HT1080 (cell line): Measurements from ENCODE around the gene TM2D3. TPM values are rescaled to one million over a fixed set of nuclear protein-coding genes. Genes with fewer than 3 reads are reported as not detected.
"Not testable (repeated sequence)": the region's sequence is repeated elsewhere in the genome, so short reads cannot be mapped to it uniquely, and the experiment has no call there.

Experiments used
- DNase-seq: peaks from one replicate; pipeline ENCODE4 v3.0.0-alpha.2; 2015; ENCODE audit warnings: low read depth
- total RNA-seq: library from RNA; depleted of rRNA; stranded (reverse); fragments of >200 nt; shearing (Covaris generic); gene quantifications from 2 replicates; pipeline ENCODE4 v1.2.3, GENCODE V29; 2014

The TM2D3 gene
- total RNA-seq, 1 experiment from 2014 or later: 80.1 TPM

DNA sequence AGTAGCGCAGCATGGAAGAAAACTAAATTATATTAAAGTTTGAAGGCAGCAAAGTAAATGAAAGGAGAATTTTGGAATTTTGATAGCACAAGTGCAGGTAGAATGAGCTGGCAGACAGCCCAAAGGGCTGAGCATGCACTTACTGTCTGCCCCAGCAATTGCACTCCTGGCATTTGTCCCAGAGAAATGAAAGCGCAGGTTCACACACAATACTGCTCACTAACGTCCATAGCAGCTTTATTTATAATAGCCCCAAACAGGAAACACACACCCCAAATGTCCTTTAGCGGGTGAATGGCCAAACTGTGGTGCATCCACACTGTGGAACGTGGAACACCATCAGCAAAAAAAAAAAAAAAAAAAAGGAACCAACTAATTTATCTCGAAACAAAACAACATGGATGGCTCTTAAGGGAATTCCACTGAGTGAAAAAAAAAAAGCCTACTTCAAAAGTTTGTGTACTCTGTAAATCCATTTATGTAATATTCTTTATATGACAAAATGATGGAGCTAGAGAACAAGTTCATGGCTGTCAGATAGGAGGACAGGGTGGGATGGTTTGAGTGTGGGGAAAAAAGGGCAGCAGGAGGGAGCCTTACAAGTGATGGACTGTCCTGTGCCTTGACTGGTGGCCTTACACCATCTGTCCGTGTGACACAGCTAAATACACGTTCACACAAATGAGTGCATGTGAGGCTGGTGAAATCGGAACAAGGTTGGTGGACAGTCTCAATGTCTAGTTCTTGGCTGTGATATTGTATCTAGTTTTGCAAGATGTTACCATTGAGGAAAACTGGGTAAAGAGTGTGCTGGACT is 6.0 kb upstream of the TM2D3 start:
- no peak for DNase-seq

DNA sequence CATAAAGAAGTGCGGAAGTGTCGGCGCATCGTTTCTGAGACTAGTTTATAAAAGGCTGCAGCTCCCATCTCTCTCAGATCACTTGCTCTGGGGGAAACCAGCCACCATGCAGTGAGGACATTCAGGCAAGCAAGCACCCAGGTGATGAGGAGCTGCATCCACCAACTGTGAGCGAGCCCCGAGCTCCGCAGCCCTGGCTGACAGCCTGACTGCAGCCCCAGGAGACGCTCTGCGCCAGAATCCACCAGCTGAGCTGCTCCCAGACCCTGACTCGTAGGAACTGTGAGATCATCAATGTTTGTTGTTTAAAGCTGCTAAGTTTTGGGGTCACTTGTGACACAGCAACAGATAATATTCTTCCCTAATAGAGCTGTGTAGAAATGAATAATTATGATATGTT is 5.0 kb upstream of the TM2D3 start:
- DNase-seq: no peak

DNA sequence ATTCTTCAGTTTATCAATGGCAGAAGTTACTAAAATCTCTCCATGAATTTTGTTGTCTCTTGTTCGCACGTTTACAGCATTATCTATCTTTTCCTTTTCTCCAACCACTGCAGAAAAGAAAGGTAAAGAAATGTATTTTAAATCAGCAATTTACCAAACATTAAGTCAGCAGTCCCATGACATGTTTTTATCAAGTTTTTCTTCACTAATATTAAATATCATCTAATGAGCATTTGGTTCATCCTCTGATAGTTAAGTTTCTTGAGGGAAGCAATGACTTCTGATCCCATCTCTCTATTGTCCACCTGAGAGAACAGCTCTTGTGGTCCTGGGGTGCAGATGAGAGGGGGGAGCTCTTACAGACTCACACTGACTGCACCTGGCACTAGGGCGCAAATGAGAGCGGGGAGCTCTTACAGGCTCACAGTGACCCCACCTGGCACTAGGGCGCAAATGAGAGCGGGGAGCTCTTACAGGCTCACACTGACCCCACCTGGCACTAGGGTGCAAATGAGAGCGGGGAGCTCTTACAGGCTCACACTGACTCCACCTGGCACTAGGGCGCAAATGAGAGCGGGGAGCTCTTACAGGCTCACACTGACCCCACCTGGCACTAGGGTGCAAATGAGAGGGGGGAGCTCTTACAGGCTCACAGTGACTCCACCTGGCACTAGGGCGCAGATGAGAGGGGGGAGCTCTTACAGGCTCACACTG is 2.6 kb upstream of the TM2D3 start:
- DNase-seq: not testable (repeated sequence)

DNA sequence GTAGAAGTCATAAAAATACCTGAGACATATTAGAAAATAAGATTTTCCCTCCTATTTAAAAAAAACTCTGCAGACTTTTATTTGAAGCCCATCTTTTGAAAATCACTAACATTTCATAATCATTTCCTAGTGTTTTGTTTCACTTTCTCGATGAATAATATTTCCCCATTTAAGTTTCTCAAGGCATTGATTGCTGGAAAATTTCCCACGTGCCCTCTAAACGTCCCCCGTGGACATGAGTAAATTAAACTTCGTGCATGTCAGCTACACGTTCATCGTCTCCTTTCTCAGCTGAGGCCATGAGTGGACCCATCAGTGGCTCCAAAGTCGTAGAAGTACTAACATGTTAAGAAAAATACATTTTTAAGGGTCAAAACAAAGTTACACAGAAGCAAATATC is 2.0 kb upstream of the TM2D3 start:
- DNase-seq: no peak

DNA sequence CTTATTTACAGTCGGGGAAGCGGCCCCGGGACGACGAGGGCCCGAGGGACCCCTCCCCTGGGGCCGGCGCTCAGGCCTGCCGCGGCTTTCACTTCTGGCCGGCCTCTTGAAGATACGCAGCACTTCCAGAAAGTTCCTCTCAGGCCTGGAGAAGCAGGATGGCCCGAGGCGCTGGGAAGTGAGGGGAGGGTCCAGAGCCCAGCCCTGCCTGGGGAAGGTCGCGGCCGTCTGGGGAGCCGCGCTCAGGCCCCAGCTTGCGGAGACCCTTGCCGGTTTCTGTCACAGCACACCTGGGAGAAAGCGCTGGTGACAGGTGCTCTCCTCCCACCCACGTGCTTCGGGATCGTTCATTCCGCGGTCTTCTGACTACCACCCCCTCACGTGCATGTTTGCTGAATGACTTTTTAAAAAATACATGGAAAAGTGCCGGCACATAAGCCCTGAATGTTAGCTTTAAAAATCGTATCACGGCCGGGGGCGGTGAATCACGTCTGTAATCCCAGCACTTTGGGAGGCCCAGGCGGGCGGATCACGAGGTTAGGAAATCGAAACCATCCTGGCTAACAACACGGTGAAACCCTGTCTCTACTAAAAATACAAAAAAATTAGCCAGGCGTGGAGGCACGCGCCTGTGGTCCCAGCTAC is 727 bp upstream of the TM2D3 start:
- no peak for DNase-seq

DNA sequence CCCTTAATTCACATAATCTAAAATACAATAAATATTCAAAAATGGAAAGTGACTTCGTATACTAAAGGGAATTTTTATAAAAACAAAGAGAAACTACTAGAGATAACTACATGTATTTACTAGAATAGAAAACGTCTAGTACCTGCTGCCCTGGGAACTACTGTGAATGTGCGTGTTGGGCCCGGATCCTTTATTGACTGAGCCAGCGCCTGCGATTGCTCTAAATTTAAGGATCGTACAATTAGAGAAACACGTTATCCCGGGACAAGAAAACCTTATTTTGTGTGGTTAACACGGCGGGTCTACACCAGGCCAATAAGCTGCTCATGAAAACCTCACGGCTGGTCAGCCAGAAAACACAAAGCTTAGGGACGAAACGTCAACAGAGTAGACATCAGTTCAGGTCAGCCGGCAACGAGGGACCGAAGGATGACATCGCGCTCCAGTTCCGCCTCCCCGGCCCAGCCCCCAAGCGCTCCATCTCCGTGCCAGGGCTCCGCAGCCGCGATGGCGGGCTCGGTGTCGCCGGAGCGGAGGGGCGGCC is 555 bp downstream of the TM2D3 start:
- no peak for DNase-seq

DNA sequence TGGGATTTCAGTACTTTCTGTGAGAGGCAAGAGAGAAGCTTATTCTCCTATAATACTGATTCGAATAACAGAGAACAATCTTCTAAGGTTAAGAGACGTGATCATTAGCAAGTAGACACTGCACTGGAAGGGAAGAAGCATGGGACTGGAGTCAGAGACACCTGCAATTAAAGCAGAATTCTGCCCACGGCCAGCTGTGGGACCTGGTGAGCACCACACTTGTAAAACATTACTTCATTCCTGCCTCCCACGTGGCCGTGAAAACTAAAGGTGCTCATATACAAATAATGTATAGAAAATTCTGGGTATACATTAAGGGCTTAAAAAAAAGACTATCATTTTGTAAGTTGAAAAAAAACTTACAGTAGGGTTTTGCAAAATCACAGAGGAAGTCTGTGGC is 2.0 kb downstream of the TM2D3 start:
- no peak for DNase-seq

DNA sequence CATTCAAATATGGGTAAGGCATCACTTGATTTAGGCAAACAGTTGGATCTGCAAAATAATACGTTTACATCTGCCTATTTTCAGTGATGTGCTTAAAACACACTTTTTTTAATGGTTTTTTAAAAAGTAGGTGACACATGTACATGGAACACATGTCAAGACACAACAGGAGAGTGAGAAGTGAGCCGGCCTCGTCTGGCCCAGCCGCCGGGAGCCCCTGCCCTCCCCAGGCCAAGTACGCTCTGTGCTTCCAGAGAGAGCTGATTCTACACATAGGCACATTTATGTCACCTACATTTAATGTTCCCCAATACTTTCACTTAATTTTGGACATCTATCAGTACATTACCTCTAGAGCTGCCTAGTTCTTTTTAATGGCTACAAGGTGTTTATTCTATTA is 3.8 kb downstream of the TM2D3 start:
- DNase-seq: no peak

DNA sequence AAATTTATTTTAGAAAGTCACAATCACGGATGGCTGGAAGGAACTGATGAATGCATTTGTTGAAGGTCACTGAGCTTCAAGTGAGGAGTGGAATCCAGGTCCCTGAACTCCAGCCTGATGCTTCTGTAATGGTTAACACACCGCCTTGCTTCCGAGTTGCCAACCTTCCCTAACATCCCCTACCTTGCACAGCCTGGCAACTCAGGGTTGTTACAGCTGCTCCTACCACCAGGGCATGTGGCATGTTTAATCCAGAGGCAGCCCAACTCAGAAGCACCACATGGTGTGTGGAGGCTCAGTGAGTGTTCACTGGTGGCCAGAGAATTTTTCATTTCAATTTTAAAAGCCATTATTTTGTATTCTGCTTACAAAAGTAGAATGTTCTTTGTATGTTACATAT is 4.9 kb downstream of the TM2D3 start:
- DNase-seq: no peak

DNA sequence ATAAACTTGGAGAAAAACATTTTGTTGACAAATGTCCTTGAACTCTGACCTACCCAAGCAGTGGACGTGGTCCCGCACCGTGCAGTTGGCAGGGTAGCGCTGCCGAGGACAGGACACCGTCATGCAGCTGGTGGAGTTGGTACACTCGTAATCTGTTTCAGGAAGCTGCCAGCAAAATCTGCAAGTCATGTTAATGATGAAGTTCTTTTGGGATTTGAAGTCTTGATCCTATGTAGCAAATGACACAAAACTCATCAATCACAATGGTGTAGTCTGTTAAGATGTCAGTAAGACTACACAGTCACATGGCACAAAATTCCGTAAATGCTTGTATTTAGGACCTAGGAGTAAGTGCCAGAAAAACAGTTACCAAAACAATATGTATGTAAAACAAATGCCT is 5.5 kb downstream of the TM2D3 start:
- DNase-seq: no peak

DNA sequence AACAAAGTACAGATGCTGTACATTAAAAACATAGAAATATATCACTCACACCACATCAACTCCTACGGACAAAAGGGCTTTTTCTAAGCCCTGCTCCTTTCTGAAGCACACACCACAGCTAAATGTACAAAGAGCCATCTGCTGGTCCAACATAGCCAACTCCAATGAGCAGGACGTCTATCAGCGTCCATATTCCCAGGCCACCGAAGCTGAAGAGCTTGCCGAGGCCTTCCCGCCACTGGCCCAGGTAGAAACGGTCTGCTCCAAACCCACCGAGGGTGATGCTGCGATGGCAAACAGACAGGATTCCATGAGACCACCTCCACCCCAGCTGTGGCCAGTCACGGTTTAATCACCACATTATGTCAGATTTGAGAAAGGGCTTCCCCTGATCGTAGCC is 9.8 kb downstream of the TM2D3 start:
- peak; percentile 7 for DNase-seq

DNA sequence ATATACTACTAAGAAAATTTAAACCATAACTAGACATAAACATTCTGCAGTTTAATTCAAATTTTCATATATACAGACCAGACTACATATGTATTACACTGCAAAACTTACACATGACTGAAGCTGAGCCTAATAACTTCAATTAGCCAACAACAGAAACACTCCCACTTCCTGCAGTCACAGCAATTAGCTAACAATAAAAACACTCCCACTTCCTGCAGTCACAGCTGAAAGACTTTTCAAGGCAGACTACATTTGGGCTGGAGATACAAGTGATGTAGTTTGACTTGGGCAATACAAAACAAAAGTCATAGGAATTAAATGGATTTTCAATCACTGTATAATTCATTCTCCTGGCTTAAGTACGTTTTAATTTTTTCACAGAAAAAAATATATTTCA is 10.3 kb downstream of the TM2D3 start:
- DNase-seq: no peak

DNA sequence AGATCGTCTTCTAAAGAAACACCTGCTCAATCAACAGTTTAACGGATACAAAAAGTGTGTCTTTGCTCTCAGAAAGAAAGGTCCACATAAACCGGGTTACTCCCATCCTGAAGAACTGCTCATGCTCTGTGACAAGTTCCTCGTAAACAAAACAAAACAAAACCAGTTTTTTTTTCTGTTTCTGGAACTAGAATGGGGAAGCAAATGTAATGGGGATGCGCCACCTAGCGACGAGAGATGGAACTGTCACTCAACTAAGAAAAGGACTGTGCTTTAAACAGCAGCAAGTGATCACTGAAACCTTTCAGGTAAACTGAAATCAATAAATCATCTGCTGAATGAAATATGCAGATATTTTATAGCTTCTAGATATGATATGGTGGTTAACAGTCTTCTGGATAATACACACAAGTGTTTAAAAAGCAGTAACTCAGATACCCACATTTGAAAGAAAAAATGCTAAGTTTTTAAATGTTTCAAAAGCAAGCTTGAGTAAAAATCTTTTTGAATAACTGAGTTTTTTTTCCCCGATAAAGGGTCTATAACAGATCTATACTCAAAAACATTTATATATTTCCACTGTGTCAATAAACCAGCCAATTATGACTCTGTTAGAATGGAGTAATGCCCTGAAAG is 10.9 kb downstream of the TM2D3 start:
- peak; percentile 58 for DNase-seq

DNA sequence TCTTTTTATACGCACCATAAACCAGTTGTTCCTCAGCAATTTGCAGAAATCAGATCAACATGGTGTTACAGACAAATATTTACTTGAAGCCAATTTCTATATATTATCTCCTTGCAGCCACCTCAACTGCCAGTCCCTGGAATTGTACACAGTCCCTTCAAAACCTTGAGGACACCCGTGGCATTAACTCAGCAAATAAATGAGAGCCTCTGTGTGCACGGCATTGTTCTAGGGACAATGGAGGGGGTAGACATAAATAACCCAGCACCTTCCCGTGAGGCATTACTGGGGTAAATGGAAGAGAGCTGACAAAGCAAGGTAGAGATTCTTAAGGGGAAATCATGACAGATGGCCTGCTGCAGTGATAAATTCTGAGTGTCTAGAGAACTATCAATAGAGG is 12.5 kb downstream of the TM2D3 start:
- no peak for DNase-seq

DNA sequence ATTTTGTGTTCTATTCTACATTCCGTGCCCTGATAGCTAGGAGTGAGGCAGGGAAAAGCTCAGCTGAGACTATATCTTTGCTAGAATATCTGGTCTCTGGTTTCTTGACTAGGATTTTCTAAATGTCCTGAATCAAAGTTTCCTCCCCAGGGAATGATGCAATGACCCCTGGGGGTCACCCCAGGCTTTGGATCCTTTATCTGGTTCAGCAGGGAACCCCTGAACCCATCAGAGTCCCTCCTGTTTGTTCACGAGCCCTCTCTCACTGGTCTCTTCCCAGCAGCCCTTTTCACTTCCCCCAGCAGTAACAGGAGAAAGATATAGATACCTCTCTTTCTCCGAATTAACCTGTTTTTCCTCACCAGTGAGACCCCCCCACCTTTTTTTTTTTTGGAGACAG is 14.3 kb downstream of the TM2D3 start:
- DNase-seq: no peak

DNA sequence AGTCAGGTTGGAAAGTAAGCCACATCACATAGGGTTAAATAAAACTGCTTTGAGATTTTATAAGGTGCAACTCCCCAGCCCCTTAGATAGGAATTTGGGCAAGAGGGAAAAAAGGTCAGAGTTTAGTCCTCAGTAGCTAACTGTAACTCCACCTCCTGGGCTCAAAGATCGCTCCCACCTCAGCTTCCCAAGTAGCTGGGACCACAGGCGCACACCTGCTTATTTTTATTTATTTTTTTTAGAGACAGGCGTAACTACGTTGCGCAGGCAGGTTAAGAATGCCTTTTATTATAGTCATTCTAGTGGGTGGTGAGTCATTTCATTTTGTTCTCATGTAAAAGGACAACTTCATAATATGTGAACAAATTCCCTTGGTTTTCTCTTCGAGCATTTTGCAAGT is 14.7 kb downstream of the TM2D3 start:
- DNase-seq: peak; percentile 51

DNA sequence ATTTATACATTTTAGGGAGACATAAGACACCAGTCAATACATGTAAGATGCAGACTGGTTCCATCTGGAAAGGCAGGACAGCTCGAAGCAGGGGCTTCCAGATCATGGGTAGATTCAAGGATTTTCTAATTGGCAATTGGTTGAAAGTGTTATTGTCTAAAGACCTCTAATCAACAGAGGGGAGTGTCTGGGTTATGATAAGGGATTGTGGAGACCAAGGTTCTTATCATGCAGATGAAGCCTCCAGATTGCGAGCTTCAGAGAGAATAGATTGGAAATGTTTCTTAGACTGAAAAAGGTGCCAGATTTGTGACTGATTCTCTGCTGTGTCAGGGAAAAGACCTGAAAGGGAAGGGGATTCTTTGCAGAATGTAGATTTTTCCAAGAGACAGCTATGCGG is 15.1 kb downstream of the TM2D3 start:
- no peak for DNase-seq

DNA sequence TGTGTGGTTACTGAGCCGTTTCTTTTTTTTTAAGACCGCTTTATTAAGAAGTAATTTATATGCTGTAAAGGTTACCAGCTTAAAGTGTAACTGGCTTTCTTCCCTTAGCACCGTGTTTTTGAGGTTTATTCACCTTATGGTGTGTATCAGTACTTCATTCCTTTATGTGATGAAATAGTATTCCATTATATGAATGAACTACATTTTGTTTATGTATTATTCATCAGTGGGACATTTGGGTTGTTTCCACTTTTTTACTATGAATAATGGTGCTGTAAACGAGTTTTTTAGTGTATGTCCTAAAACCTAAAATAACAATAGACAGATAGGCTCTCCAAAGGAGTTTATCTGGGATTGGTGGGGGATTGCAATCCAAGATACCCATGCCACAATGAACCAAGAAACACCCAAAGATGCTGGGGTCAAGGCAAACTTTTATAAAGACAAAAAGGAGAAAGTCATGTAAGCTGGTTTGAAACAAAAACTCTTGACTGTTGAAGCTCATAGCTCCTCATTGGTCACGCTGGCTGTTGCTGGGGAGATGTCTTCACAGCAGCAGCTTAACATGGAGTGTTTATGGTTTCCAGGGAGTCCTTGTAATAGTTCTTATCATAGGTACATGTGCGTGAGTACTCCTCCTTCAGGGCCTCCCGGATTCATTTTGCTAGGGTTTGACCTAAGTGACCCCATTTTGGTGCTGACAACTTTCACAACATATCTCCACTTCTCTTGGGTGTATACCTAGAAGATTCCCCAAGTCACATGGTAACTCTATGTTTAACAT is 16.0 kb downstream of the TM2D3 start:
- DNase-seq: no peak

DNA sequence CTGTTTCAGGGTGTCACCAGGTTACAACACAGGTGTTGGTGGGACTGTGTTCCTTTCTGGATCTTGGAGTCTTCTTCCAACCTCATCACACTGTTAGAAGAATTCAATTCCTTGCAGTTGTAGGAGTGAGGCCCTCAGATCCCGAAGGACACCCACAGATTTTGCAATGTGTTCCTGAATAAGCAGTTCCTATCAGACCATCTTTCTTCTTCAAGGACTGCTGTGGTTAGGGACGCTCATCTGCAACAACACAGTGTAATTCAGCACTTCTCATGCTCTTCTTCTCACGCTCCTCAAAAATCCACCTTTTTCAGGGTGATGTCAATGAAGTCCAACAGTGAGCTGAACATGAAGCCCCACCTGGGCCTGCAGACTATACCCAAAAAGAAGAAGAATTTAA is 18.8 kb downstream of the TM2D3 start:
- DNase-seq: no peak

DNA sequence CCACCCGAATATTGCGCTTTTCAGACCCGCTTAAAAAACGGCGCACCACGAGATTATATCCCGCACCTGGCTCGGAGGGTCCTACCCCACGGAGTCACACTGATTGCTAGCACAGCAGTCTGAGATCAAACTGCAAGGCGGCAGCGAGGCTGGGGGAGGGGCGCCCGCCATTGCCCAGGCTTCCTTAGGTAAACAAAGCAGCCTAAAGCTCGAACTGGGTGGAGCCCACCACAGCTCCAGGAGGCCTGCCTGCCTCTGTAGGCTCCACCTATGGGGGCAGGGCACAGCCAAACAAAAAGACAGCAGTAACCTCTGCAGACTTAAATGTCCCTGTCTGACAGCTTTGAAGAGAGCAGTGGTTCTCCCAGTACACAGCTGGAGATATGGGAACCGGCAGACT is 25.5 kb downstream of the TM2D3 start:
- not testable (repeated sequence) for DNase-seq

DNA sequence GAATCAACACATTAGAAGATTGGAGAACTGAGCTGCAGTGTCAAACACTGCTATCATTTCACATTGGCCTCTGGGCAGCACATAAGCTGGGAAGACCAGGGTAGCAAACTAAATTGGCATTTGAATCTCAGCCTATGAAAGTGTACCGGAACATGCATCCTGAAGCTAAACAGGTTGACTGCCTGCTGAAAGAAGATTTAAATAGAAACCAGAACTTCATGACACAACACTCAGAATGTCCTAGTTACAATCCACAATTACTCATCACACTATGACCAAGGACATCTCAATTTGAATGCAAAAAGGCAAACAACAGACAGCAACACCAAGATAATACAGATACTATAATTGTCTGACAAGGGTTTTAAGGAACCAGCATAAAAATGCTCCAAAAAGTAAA is 26.2 kb downstream of the TM2D3 start:
- no peak for DNase-seq
